Measurements from ENCODE around the gene ACOT13.

ACOT13 gene

GRCh38 chr6:24696097-24696496 lies 29.2 kb downstream of the ACOT13 start (continued):
- TF ChIP-seq ZNF311 (tag by site-specific recombination; IDR thresholded peaks at IDR 0.05; ENCODE audit: borderline replicate concordance) (no peak), ZNF221 (tag by site-specific recombination; IDR thresholded peaks at IDR 0.05; ENCODE audit: borderline replicate concordance) (no peak), ZNF776 (tag by site-specific recombination; IDR thresholded peaks at IDR 0.05; ENCODE audit: borderline replicate concordance) (no peak), HOXA7 (CRISPR knock-in tag; IDR thresholded peaks at IDR 0.05; ENCODE audit: borderline replicate concordance) (no peak), SP2 (tag by site-specific recombination; IDR thresholded peaks at IDR 0.05) (no peak), ZNF626 (tag by site-specific recombination; IDR thresholded peaks at IDR 0.05) (no peak)

DNA sequence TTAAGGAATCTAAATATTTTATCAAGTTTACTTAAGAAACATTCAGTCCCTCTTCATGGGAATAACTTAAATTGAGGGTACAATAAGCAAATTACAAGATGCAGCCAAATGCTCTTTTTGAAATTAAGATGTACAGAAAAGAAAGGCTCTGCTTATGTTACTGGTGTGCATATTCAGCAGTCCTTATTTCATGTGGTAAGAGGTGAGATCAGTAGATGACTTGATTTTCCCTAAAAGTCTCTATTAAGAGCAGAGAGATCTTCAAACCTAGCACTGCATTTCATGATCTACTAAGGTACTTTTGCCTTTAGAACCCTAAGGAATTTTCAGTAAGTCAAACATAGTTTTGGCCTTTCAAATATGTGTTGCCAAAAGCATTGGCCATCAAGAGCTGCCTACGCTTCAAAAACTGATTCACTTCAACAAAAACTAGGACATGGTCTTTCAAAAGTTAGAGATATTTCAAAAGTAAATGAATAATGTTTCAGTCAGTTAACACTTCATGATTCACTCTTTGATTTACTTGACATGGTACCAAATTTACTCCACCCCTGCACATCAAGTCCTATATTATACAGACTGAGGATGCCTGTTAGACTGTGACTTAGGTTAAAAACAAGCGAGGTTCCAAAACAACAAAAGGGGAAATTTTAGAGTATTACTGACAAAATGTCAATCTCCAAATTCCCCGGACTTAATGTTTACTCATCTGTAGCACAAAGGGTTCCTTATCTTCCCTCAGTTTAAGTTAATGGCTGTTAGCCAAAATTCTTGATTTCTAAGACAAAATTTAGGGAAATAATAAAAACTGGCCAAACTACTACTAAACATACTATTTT lies 32.9 kb downstream of the ACOT13 start:
- POLR2A ChIA-PET, result interaction anchor here (0.7 kb wide), 1 partner anchor 386 kb away, joined by 3 read pairs; no protein-coding TSS in a partner anchor
- H3K36me3 ChIP-seq (ENCODE audit: control insufficient read depth in 2 of 2, insufficient read depth in 1 of 2, low read length in 2 of 2), result peaks cover 26 to 37% of the 10 kb centered on the region in 2 experiments
- CTCF ChIA-PET, result interaction anchor here (0.8 to 0.9 kb wide), 2 partner anchors 39 to 116 kb away, joined by 3 read pairs; no protein-coding TSS in a partner anchor

More for the DNA sequence above, 32.9 kb downstream of the ACOT13 start:
- no peak overlapping the region for H3K4me3 ChIP-seq (ENCODE audit: low read depth, low read length)
- H3K4me1 ChIP-seq (ENCODE audit: control insufficient read depth, insufficient read depth, low read length), result no peaks in the 10 kb centered on the region; the same call in 1 of the 2 replicates
- H3K9me3 ChIP-seq (ENCODE audit: control insufficient read depth, insufficient read depth, low read depth, low read length), result no peaks in the 10 kb centered on the region
- TF ChIP-seq ZEB2 (tag by site-specific recombination; IDR thresholded peaks at IDR 0.05), result no peak
- TF ChIP-seq ZNF184 (tag by site-specific recombination; IDR thresholded peaks at IDR 0.05), result no peak
- TF ChIP-seq ZBTB20 (tag by site-specific recombination; IDR thresholded peaks at IDR 0.05), result no peak
- TF ChIP-seq, protein P1, sequence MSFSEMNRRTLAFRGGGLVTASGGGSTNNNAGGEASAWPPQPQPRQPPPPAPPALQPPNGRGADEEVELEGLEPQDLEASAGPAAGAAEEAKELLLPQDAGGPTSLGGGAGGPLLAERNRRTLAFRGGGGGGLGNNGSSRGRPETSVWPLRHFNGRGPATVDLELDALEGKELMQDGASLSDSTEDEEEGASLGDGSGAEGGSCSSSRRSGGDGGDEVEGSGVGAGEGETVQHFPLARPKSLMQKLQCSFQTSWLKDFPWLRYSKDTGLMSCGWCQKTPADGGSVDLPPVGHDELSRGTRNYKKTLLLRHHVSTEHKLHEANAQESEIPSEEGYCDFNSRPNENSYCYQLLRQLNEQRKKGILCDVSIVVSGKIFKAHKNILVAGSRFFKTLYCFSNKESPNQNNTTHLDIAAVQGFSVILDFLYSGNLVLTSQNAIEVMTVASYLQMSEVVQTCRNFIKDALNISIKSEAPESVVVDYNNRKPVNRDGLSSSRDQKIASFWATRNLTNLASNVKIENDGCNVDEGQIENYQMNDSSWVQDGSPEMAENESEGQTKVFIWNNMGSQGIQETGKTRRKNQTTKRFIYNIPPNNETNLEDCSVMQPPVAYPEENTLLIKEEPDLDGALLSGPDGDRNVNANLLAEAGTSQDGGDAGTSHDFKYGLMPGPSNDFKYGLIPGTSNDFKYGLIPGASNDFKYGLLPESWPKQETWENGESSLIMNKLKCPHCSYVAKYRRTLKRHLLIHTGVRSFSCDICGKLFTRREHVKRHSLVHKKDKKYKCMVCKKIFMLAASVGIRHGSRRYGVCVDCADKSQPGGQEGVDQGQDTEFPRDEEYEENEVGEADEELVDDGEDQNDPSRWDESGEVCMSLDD (tag by site-specific recombination; IDR thresholded peaks at IDR 0.05), result no peak
- TF ChIP-seq, protein P2, sequence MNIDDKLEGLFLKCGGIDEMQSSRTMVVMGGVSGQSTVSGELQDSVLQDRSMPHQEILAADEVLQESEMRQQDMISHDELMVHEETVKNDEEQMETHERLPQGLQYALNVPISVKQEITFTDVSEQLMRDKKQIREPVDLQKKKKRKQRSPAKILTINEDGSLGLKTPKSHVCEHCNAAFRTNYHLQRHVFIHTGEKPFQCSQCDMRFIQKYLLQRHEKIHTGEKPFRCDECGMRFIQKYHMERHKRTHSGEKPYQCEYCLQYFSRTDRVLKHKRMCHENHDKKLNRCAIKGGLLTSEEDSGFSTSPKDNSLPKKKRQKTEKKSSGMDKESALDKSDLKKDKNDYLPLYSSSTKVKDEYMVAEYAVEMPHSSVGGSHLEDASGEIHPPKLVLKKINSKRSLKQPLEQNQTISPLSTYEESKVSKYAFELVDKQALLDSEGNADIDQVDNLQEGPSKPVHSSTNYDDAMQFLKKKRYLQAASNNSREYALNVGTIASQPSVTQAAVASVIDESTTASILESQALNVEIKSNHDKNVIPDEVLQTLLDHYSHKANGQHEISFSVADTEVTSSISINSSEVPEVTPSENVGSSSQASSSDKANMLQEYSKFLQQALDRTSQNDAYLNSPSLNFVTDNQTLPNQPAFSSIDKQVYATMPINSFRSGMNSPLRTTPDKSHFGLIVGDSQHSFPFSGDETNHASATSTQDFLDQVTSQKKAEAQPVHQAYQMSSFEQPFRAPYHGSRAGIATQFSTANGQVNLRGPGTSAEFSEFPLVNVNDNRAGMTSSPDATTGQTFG (tag by site-specific recombination; IDR thresholded peaks at IDR 0.05; ENCODE audit: borderline replicate concordance), result no peak
- TF ChIP-seq, protein P3, sequence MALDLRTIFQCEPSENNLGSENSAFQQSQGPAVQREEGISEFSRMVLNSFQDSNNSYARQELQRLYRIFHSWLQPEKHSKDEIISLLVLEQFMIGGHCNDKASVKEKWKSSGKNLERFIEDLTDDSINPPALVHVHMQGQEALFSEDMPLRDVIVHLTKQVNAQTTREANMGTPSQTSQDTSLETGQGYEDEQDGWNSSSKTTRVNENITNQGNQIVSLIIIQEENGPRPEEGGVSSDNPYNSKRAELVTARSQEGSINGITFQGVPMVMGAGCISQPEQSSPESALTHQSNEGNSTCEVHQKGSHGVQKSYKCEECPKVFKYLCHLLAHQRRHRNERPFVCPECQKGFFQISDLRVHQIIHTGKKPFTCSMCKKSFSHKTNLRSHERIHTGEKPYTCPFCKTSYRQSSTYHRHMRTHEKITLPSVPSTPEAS (tag by site-specific recombination; IDR thresholded peaks at IDR 0.05), result no peak
- TF ChIP-seq ZBTB17 (tag by site-specific recombination; IDR thresholded peaks at IDR 0.05), result no peak
- no peak for TF ChIP-seq ZBTB49 (tag by site-specific recombination; IDR thresholded peaks at IDR 0.05; ENCODE audit: low read depth)
- no peak for TF ChIP-seq KLF16 (tag by site-specific recombination; IDR thresholded peaks at IDR 0.05)
- no peak for TF ChIP-seq ZNF677 (tag by site-specific recombination; IDR thresholded peaks at IDR 0.05)
- no peak for TF ChIP-seq ZNF341 (tag by site-specific recombination; IDR thresholded peaks at IDR 0.05; ENCODE audit: low read depth)
- no peak overlapping the region for H3K27ac ChIP-seq (ENCODE audit: extremely low read depth, low read depth, low read length)

All from HEK293 (cell line).